Placental pericyte (primary cell): ENCODE measurements around the gene CPXM1. TPM values are rescaled to one million over a fixed set of nuclear protein-coding genes. Genes with fewer than 3 reads are reported as not detected.

Source experiments
- total RNA-seq: library from RNA; depleted of rRNA; stranded (reverse); fragments of >200 nt; gene quantifications from 2 replicates; pipeline ENCODE4 v1.2.3, GENCODE V29; 2012

Gene CPXM1
- 0.72 and 1.5 TPM in 2 replicates for total RNA-seq

DNA sequence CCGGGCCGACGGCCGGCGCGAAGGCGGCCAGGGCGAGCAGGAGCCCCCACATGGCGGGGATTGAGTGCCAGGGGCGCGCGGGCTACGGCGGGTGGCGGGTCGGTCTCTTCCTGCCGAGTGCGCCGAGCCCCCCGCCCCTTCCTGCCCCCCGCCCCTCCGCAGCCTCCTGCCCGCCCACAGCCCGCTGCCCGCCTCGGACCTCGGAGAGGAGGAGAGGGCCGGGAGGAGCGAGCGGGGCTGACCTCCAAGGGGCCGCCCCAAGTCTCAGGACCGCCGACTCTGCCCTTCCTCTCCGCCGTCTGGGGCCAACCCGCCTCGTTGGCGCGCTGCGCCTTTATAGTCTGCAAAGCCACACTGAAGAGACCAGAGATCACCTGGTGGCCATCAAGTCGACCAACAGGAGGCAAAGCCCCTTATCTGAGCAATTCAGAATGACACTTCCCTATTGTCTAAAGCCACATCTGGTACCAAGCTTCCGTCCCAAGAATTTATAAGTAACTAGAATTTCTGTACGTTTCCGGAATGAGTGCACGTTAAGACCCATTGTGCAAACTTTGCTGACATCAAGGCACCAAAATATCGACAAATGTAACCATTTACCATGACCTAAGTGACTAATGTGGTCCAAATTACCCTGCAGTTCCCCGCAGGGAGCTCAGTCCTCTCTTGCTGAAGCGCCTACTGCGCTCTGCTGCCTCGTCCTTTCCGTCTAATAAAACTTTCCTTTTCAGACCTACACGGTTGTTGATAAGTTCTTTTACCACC, at the start of gene CPXM1:
TSS of gene CPXM1 (minus strand) at position 107 of the 765 bp plus-strand sequence. CDS start at position 52, 55 bp downstream.

DNA sequence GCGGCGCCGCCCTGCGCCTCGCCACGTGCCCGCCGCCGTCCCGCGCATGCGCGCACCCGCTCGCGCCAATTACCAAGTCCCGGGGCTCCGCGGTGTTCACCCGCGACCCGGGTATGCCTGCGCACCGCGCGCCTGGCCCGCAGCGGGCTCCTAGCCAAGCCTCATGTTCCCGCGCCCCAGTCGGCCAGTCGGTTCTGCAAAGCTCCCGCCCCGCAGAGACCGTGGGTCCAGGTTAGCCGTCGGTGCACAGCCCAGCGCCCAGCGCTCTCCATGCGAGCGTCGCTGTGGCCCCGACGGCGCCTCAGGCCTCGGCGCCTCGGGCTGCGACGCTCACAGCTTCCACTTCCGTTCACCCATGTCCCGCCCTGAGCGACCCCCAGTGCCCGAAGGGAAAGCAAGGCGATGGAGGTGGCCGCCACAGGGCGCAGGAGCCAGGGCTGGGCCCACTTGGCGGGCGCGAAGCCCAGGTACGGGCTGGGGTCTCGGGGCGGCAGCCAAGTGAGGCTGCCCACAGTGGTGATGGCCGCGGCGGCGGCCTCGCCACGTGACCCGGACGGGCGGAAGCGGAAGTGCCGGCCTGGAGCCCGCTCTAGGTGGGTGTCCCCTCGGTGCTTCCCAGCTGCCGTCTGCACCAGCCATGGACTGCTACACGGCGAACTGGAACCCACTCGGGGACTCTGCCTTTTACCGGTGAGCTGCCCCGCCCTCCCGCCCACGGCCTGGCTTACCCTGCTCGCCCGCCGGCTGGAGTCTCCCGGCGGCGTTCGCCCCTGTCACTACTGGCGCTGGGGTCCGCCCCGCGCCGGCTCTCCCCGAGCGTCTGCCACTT, 39.9 kb upstream of the CPXM1 start, which contains the start of the genes PCED1A and VPS16:
TSS of gene PCED1A (minus strand) at position 518 of the 829 bp plus-strand sequence. CDS start 743 bp downstream, outside the sequence.
TSS of gene VPS16 (plus strand) at position 608 of the 829 bp plus-strand sequence. CDS start at position 638, 30 bp downstream.

DNA sequence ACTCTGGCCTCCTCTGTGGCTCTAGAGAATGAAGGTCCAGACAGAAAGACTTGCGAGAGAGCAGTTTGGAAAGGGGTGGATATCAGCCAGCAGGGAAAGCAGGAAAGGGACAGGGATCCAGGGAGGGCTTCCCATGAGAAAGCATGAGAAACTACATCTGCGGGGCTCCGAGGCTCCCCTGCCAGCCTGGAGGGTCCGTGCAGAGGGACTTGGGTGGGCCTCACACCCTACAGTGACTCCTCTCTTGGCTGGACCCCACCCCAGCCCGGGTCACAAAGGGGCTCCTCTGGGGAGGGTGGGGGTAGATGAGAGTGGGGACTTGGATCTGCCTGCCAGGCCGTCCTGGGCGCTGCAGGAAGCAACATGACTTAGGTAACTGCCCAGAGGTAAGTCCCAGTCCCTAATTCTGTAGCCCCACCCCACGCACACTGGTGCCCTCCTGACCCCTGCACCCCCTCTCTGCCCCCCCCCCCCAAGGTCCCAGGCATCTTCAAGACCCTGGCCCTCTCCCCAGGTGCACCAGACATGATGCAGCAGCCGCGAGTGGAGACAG, 15.7 kb upstream of the CPXM1 start, which contains the start of gene TMEM239:
TSS of gene TMEM239 (plus strand) at position 335 of the 553 bp plus-strand sequence. CDS start at position 526, 191 bp downstream.

DNA sequence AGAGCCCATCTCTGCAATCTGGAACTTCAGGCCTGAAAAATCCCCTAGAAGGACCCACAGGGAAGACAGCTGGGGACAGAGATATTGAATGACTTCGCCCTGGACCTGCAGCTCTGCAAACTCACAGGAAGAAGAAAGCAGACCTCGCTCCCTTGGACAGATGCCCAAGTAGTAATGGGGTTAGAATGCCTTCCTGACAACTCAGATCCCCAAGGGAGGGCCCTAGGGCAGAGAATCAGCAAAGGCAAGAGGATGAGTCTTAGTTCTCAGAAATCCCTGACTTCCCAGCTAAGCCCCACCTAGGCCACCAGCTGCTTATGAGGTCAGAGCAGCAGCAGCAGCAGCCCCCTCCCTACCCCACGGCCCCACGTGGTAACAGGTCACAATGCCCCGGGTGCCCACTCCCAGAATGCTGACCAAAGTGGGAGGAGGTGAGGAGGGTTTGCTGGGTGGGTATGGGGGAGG, 14.2 kb upstream of the CPXM1 start, which contains the start of gene C20orf141:
TSS of gene C20orf141 (plus strand) at position 401 of the 465 bp plus-strand sequence. CDS start 198 bp downstream, outside the sequence.

Other genes starting within 250 kb of the CPXM1 start
- 148 and 182 TPM in 2 replicates for gene NOP56, start 148.0 kb downstream of the CPXM1 start, total RNA-seq
- gene IDH3B, start 136.4 kb downstream of the CPXM1 start, total RNA-seq: 98.4 and 113 TPM in 2 replicates
- gene EBF4, start 107.8 kb downstream of the CPXM1 start, total RNA-seq: 1.0 and 1.1 TPM in 2 replicates
- gene C20orf141, start 14.4 kb upstream of the CPXM1 start, total RNA-seq: not detected in 2 replicates
- not detected in 2 replicates for gene TMEM239, start 15.7 kb upstream of the CPXM1 start, total RNA-seq
- 23.0 TPM in 2 replicates for gene PCED1A, start 40.0 kb upstream of the CPXM1 start, total RNA-seq
- 30.0 and 48.0 TPM in 2 replicates for gene VPS16, start 40.1 kb upstream of the CPXM1 start, total RNA-seq
- 29.1 and 40.9 TPM in 2 replicates for gene PTPRA, start 72.9 kb upstream of the CPXM1 start, total RNA-seq
- 0.29 TPM in 1 of 2 replicates, not detected in the other for gene GNRH2, start 243.0 kb upstream of the CPXM1 start, total RNA-seq
- 27.8 and 28.4 TPM in 2 replicates for gene MRPS26, start 245.4 kb upstream of the CPXM1 start, total RNA-seq